ENCODE results near the gene ZC3H7B.

- TF ChIP-seq CTCF (IDR thresholded peaks at IDR 0.05; ENCODE audit: extremely low read depth in 1 of 2, insufficient read depth in 1 of 2, low read depth in 1 of 2, low read length in 2 of 2) (no peak), MAX (IDR thresholded peaks at IDR 0.05; ENCODE audit: insufficient read depth, insufficient read length) (no peak)
Measured at GRCh38 chr22:41271787-41272186, 29.5 kb upstream of the ZC3H7B start.

Data from endothelial cell of umbilical vein (primary cell).